NB4 (cell line): ENCODE measurements around the gene PDLIM5.

ENCODE experiments used
- CTCF ChIP-seq: IDR thresholded peaks from one replicate; pipeline ENCODE4 v1.5.1; 2012; ENCODE audit warnings: low read depth, low read length
- POLR2A ChIP-seq: IDR thresholded peaks from 2 replicates; pipeline ENCODE4 v1.6.1; 2011; ENCODE audit warnings: mild to moderate bottlenecking; ENCODE audit not compliant: insufficient read length; ENCODE audit errors: extremely low read depth

DNA sequence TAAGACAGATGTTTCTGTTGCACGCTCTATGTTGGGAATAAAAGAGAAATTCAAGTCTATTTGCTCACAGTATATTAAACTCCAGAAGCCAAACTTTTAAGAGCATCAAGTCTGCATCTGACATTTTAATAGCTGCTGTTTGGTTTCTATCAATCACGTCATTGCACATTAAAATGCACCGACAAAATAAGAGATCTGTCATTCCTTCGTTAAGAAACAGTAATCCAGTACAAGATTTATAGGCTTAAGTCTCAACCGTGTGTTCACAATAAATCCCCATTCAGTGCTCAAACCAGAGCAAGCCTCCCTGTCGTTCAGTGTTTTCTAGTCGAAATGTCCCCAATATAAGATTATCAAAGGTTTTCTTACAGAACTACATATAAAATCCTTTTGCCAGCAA, 217.0 kb downstream of the PDLIM5 start:
- TF ChIP-seq POLR2A (no peak), CTCF (no peak)
